CD4-positive, alpha-beta T cell treated with Interferon gamma for 1 hour (primary cell): ENCODE data around the gene GARIN1A.
"Not testable (repeated sequence)": the region's sequence is repeated elsewhere in the genome, so short reads cannot be mapped to it uniquely, and the experiment has no call there.

Experiments
- DNase-seq: peaks from one replicate; pipeline ENCODE4 v3.0.0-alpha.2; 2020

The GARIN1A gene

GRCh38 chr7:128687131-128687530 is 15.0 kb downstream of the GARIN1A start:
- DNase-seq = no peak

- no peak for DNase-seq
These were observed 16.4 kb downstream of the GARIN1A start for GRCh38 chr7:128688492-128688891.

GRCh38 chr7:128689161-128689935 is 17.3 kb downstream of the GARIN1A start:
- not testable (repeated sequence) for DNase-seq

GRCh38 chr7:128691227-128691626 is 19.1 kb downstream of the GARIN1A start:
- no peak for DNase-seq

- no peak for DNase-seq
These were observed 20.7 kb downstream of the GARIN1A start for GRCh38 chr7:128692623-128693270.

- DNase-seq = no peak
These were observed 21.4 kb downstream of the GARIN1A start for GRCh38 chr7:128693373-128694015.

- DNase-seq = no peak
These were observed 22.6 kb downstream of the GARIN1A start for GRCh38 chr7:128694738-128695137.

GRCh38 chr7:128697302-128697905 is 25.3 kb downstream of the GARIN1A start:
- peak; percentile 67 for DNase-seq

GRCh38 chr7:128699196-128699712 is 27.2 kb downstream of the GARIN1A start:
- DNase-seq = no peak

- no peak for DNase-seq
These were observed 27.8 kb downstream of the GARIN1A start for GRCh38 chr7:128699895-128700294.

GRCh38 chr7:128701062-128701785 is 29.1 kb downstream of the GARIN1A start:
- DNase-seq = no peak

- DNase-seq = no peak
These were observed 31.6 kb downstream of the GARIN1A start for GRCh38 chr7:128703609-128704241.

GRCh38 chr7:128705891-128706333 is 33.8 kb downstream of the GARIN1A start:
- no peak for DNase-seq

GRCh38 chr7:128707752-128708151 is 35.7 kb downstream of the GARIN1A start:
- no peak for DNase-seq

- DNase-seq = no peak
These were observed 36.1 kb downstream of the GARIN1A start for GRCh38 chr7:128708235-128708634.

GRCh38 chr7:128708824-128709223 is 36.7 kb downstream of the GARIN1A start:
- no peak for DNase-seq

GRCh38 chr7:128710481-128710880 is 38.4 kb downstream of the GARIN1A start:
- peak; percentile 18 for DNase-seq

GRCh38 chr7:128713794-128714193 is 41.7 kb downstream of the GARIN1A start:
- DNase-seq = no peak

- no peak for DNase-seq
These were observed 42.8 kb downstream of the GARIN1A start for GRCh38 chr7:128714701-128715495.

GRCh38 chr7:128718967-128719642 is 47.0 kb downstream of the GARIN1A start:
- no peak for DNase-seq

GRCh38 chr7:128721376-128721775 is 49.3 kb downstream of the GARIN1A start:
- no peak for DNase-seq
